Measurements from ENCODE around the gene RPRD1B.
A peak's percentile ranks its signal among the peaks of the same experiment; 100 is the strongest.

RPRD1B gene

DNA sequence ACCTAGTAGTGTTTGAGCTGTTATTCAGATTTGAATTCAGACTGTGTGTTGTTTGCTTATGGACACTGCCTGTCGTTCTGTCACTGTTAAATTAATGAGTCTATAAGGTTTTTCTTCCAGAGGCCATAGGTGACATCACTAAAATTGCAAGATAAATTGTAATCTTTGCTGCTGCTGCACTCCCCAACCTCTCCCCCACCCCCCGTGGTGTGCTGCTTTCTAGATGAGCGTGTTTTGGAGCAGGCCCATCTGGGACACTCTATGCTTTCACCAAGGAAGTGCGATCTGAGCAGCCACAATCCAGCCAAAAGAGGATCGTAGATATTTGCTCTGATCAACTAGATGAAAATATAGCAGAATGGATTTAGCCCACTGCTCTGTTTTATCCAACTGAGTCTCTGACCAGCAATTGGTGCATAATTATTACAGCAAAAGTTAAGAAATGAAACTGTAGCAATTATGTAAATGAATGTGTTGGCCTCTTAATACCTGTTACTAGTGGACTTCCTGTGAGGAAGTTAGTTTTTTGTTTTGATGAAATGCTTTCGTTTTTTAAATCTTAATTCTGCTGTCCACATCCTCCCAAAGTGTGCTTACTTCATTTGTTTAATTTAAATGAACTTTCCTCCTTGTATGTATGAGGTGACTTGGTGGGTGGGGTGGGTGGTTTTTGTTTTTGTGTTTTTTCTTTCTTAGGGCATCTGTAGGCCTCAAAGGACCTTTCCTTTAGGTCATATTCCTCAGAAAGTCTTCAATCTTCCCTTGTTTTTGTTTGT, 58.1 kb downstream of the RPRD1B start:
- Histone ChIP-seq H3K4ac (ENCODE audit: low read length) (no peak overlapping the region), H3K79me1 (ENCODE audit: low read depth, low read length) (no peaks in the 10 kb centered on the region), H3K9me3 (replicated peaks in 1 of 2; ENCODE audit: control insufficient read depth in 2 of 2, insufficient read depth in 1 of 2, low read depth in 1 of 2, low read length in 2 of 2) (no peaks in the 10 kb centered on the region), H2AK5ac (ENCODE audit: low read depth, low read length) (no peak overlapping the region), H2BK120ac (ENCODE audit: low read depth, low read length) (no peak overlapping the region), H3K9ac (ENCODE audit: low read depth, low read length, poor library complexity) (no peak overlapping the region), H2BK15ac (ENCODE audit: low read length) (no peak overlapping the region), H3K4me2 (ENCODE audit: insufficient read depth, low read length, poor library complexity, severe bottlenecking) (no peak overlapping the region), H2AFZ (ENCODE audit: low read length) (no peak overlapping the region), H2BK12ac (ENCODE audit: low read length) (no peak overlapping the region), H4K8ac (ENCODE audit: low read depth, low read length) (no peak overlapping the region), H3K27me3 (ENCODE audit: control insufficient read depth in 3 of 3, insufficient read depth in 3 of 3, low read depth in 1 of 3, low read length in 3 of 3) (no peaks in the 10 kb centered on the region), H3K18ac (ENCODE audit: low read length) (no peak overlapping the region), H4K91ac (ENCODE audit: low read depth, low read length, poor library complexity) (no peak overlapping the region), H3K14ac (ENCODE audit: low read length) (no peak overlapping the region), H3K4me3 (ENCODE audit: low read length in 2 of 2) (no peak overlapping the region), H3K23ac (ENCODE audit: low read depth, low read length, poor library complexity) (no peak overlapping the region), H3K27ac (replicated peaks; ENCODE audit: low read length) (no peak overlapping the region), H3K36me3 (replicated peaks in 1 of 2; ENCODE audit: control insufficient read depth in 2 of 2, insufficient read depth in 2 of 2, low read length in 2 of 2) (peaks cover 9 to 64% of the 10 kb centered on the region in 2 donors), H2BK5ac (ENCODE audit: low read length) (no peak overlapping the region), H3K4me1 (ENCODE audit: control insufficient read depth in 2 of 2, insufficient read depth in 1 of 2, low read depth in 1 of 2, low read length in 2 of 2) (peaks cover 0 to 4% of the 10 kb centered on the region in 2 donors)
- no peak for DNase-seq (ENCODE audit: low spot score)
- WGBS, 2 donors (ENCODE audit: extremely low coverage in 2 of 2, insufficient read length in 2 of 2, insufficient replicate concordance in 1 of 2), result no CpG with 5 or more reads among the region's 6 CpGs

DNA sequence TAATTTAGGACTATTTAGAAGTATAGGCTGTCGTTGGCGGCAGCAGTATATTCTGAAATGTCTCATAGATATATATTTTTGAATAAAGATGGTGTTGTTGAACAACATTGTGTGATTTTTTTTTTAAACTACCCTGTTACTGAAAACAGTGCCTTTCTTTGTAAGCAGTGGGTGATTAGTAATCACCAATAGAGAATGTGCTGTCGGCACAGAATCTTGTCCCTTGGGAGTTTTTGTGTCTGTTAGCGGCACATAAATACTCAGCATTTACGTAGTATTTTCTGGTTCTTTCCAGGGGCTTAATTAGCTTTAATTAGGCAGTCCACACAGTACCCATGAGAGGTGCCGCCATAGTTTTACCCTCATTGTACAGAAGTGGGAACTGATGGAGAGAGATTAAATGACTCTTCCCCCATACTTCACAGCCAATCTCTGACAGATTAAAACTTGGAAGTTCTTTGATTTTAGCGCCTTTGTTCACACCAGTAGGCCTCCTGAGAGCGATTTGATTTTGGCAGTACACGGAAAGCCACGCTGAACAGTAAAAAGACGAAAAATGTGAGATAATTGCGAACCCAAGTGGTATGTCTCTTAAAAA, 58.8 kb downstream of the RPRD1B start:
- H3K23ac ChIP-seq (ENCODE audit: low read depth, low read length, poor library complexity), result no peak overlapping the region
- no peaks in the 10 kb centered on the region for H3K9me3 ChIP-seq (replicated peaks in 1 of 2; ENCODE audit: control insufficient read depth in 2 of 2, insufficient read depth in 1 of 2, low read depth in 1 of 2, low read length in 2 of 2)
- H2BK15ac ChIP-seq (ENCODE audit: low read length), result no peak overlapping the region
- H3K4me1 ChIP-seq (ENCODE audit: control insufficient read depth in 2 of 2, insufficient read depth in 1 of 2, low read depth in 1 of 2, low read length in 2 of 2), result peaks cover 0 to 4% of the 10 kb centered on the region in 2 donors
- H3K18ac ChIP-seq (ENCODE audit: low read length), result no peak overlapping the region
- no peak overlapping the region for H2AFZ ChIP-seq (ENCODE audit: low read length)
- no peaks in the 10 kb centered on the region for H3K79me1 ChIP-seq (ENCODE audit: low read depth, low read length)
- no peak overlapping the region for H3K9ac ChIP-seq (ENCODE audit: low read depth, low read length, poor library complexity)
- peak overlapping the region; percentile 29 for H3K27ac ChIP-seq (replicated peaks; ENCODE audit: low read length)
- no peak overlapping the region for H4K8ac ChIP-seq (ENCODE audit: low read depth, low read length)
- H2BK120ac ChIP-seq (ENCODE audit: low read depth, low read length), result no peak overlapping the region
- no peak overlapping the region for H3K4me3 ChIP-seq (ENCODE audit: low read length in 2 of 2)
- no peak overlapping the region for H3K14ac ChIP-seq (ENCODE audit: low read length)
- no peak overlapping the region for H2AK5ac ChIP-seq (ENCODE audit: low read depth, low read length)
- no peak overlapping the region for H2BK5ac ChIP-seq (ENCODE audit: low read length)
- H3K36me3 ChIP-seq (replicated peaks in 1 of 2; ENCODE audit: control insufficient read depth in 2 of 2, insufficient read depth in 2 of 2, low read length in 2 of 2), result peaks cover 9 to 57% of the 10 kb centered on the region in 2 donors
- no peak overlapping the region for H4K91ac ChIP-seq (ENCODE audit: low read depth, low read length, poor library complexity)
- H3K27me3 ChIP-seq (ENCODE audit: control insufficient read depth in 3 of 3, insufficient read depth in 3 of 3, low read depth in 1 of 3, low read length in 3 of 3), result no peaks in the 10 kb centered on the region
- H3K4ac ChIP-seq (ENCODE audit: low read length), result no peak overlapping the region
- no peak for DNase-seq (ENCODE audit: low spot score)
- no peak overlapping the region for H2BK12ac ChIP-seq (ENCODE audit: low read length)
- no CpG with 5 or more reads among the region's 12 CpGs for WGBS, 2 donors (ENCODE audit: extremely low coverage in 2 of 2, insufficient read length in 2 of 2, insufficient replicate concordance in 1 of 2)
- H3K4me2 ChIP-seq (ENCODE audit: insufficient read depth, low read length, poor library complexity, severe bottlenecking), result no peak overlapping the region

DNA sequence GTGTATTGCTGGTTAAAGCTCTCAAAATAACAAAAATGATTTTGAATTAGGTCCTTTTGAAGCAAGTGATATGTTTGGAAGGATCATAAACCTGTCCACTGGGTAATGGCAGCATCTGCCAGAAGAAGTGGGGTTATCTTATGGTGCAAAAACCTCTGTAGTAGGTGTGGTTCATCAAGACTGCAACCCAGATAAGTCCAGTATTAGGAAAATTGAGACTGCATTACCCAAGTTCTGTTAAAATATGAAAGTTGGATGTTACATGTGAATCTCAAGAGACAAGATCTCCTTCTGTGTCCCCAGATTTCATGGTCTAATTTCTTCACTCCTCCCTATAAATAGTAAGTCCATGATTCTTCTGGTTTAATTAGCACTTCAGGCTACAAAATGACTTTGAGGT, 59.4 kb downstream of the RPRD1B start:
- Histone ChIP-seq H3K9me3 (replicated peaks in 1 of 2; ENCODE audit: control insufficient read depth in 2 of 2, insufficient read depth in 1 of 2, low read depth in 1 of 2, low read length in 2 of 2) (no peaks in the 10 kb centered on the region), H3K14ac (ENCODE audit: low read length) (no peak overlapping the region), H3K18ac (ENCODE audit: low read length) (no peak overlapping the region), H2BK5ac (ENCODE audit: low read length) (no peak overlapping the region), H3K9ac (ENCODE audit: low read depth, low read length, poor library complexity) (no peak overlapping the region), H2BK120ac (ENCODE audit: low read depth, low read length) (no peak overlapping the region), H3K4me2 (ENCODE audit: insufficient read depth, low read length, poor library complexity, severe bottlenecking) (no peak overlapping the region), H2AFZ (ENCODE audit: low read length) (no peak overlapping the region), H3K27me3 (ENCODE audit: control insufficient read depth in 3 of 3, insufficient read depth in 3 of 3, low read depth in 1 of 3, low read length in 3 of 3) (no peaks in the 10 kb centered on the region), H3K4me1 (ENCODE audit: control insufficient read depth in 2 of 2, insufficient read depth in 1 of 2, low read depth in 1 of 2, low read length in 2 of 2) (peaks cover 0 to 4% of the 10 kb centered on the region in 2 donors), H4K91ac (ENCODE audit: low read depth, low read length, poor library complexity) (no peak overlapping the region), H4K8ac (ENCODE audit: low read depth, low read length) (no peak overlapping the region), H2BK15ac (ENCODE audit: low read length) (no peak overlapping the region), H3K4me3 (ENCODE audit: low read length in 2 of 2) (no peak overlapping the region), H2AK5ac (ENCODE audit: low read depth, low read length) (no peak overlapping the region), H3K23ac (ENCODE audit: low read depth, low read length, poor library complexity) (no peak overlapping the region), H3K36me3 (replicated peaks in 1 of 2; ENCODE audit: control insufficient read depth in 2 of 2, insufficient read depth in 2 of 2, low read length in 2 of 2) (peaks cover 8 to 51% of the 10 kb centered on the region in 2 donors), H2BK12ac (ENCODE audit: low read length) (no peak overlapping the region), H3K79me1 (ENCODE audit: low read depth, low read length) (no peaks in the 10 kb centered on the region), H3K27ac (replicated peaks; ENCODE audit: low read length) (no peak overlapping the region), H3K4ac (ENCODE audit: low read length) (no peak overlapping the region)
- DNase-seq (ENCODE audit: low spot score), result no peak

DNA sequence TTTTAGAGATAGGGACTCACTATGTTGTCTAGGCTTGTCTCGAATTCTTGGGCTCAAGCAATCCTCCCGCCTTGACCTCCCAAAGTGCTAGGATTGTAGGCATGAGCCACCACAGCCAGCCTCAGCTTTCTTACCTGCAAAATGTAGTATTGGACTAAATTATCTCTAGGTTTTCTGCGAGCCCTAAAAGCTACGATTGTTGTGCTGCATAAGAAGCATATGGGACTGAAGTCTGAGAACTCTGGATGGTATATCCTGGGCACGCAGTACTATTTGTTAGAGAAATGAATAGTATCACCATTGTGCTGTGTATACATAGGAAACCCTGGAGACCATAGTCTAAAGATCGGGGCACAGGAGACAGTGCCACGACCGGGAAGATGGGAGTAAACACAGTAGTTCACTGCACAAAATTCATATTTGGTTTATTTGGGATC, 60.1 kb downstream of the RPRD1B start:
- no peaks in the 10 kb centered on the region for H3K27me3 ChIP-seq (ENCODE audit: control insufficient read depth in 3 of 3, insufficient read depth in 3 of 3, low read depth in 1 of 3, low read length in 3 of 3)
- H3K79me1 ChIP-seq (ENCODE audit: low read depth, low read length), result no peaks in the 10 kb centered on the region
- H3K4ac ChIP-seq (ENCODE audit: low read length), result no peak overlapping the region
- H3K14ac ChIP-seq (ENCODE audit: low read length), result no peak overlapping the region
- H4K91ac ChIP-seq (ENCODE audit: low read depth, low read length, poor library complexity), result no peak overlapping the region
- H2BK15ac ChIP-seq (ENCODE audit: low read length), result no peak overlapping the region
- no peak overlapping the region for H2BK5ac ChIP-seq (ENCODE audit: low read length)
- H3K4me2 ChIP-seq (ENCODE audit: insufficient read depth, low read length, poor library complexity, severe bottlenecking), result no peak overlapping the region
- WGBS, 2 donors (ENCODE audit: extremely low coverage in 2 of 2, insufficient read length in 2 of 2, insufficient replicate concordance in 1 of 2), result no CpG with 5 or more reads among the region's 8 CpGs
- H3K9ac ChIP-seq (ENCODE audit: low read depth, low read length, poor library complexity), result no peak overlapping the region
- H3K23ac ChIP-seq (ENCODE audit: low read depth, low read length, poor library complexity), result no peak overlapping the region
- no peak overlapping the region for H3K27ac ChIP-seq (replicated peaks; ENCODE audit: low read length)
- H4K8ac ChIP-seq (ENCODE audit: low read depth, low read length), result no peak overlapping the region
- peaks cover 8 to 44% of the 10 kb centered on the region in 2 donors for H3K36me3 ChIP-seq (replicated peaks in 1 of 2; ENCODE audit: control insufficient read depth in 2 of 2, insufficient read depth in 2 of 2, low read length in 2 of 2)
- no peak overlapping the region for H3K4me3 ChIP-seq (ENCODE audit: low read length in 2 of 2)
- H3K18ac ChIP-seq (ENCODE audit: low read length), result no peak overlapping the region
- peaks cover 0 to 4% of the 10 kb centered on the region in 2 donors for H3K4me1 ChIP-seq (ENCODE audit: control insufficient read depth in 2 of 2, insufficient read depth in 1 of 2, low read depth in 1 of 2, low read length in 2 of 2)
- no peak overlapping the region for H2BK120ac ChIP-seq (ENCODE audit: low read depth, low read length)
- H2BK12ac ChIP-seq (ENCODE audit: low read length), result no peak overlapping the region
- DNase-seq (ENCODE audit: low spot score), result no peak
- H2AK5ac ChIP-seq (ENCODE audit: low read depth, low read length), result no peak overlapping the region
- no peak overlapping the region for H2AFZ ChIP-seq (ENCODE audit: low read length)
- no peaks in the 10 kb centered on the region for H3K9me3 ChIP-seq (replicated peaks in 1 of 2; ENCODE audit: control insufficient read depth in 2 of 2, insufficient read depth in 1 of 2, low read depth in 1 of 2, low read length in 2 of 2)

All from neuronal stem cell (in vitro differentiated cells).